Raji (cell line): ENCODE data around the gene TOMM5.

ENCODE experiments used
- POLR2A ChIP-seq: IDR thresholded peaks from 2 replicates; pipeline ENCODE4 v1.6.1; 2011; ENCODE audit warnings: low read depth, low read length, control low read depth; ENCODE audit not compliant: insufficient read depth

Gene TOMM5

DNA sequence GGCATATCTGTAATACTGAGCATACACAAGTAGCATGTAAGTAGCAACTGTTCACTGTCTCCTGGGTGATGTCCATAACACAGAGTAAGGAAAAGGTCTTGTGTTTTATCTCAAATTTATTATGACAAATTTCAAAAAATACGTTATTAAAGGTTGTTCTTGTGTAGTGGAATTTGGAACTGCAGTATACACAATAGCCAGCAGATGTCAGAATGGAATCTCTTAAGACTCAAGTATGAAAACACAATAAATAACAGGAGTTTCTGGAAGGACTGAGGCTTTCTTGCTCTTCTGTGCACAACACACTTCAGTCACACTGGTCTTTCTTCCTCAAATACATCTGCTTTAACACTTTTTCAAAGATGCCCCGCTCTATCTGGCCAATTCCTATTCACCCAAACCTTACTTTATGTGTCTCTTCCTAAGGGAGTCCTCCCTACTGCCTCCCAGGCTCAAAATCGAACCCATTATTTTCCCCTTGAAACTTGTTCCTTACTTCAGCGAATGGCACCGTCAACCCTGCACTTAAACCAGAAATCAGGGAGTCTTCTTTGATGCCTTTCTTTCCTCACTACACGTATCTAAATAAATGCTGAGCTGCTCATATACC is 9.7 kb downstream of the TOMM5 start:
- TF ChIP-seq POLR2A = no peak

DNA sequence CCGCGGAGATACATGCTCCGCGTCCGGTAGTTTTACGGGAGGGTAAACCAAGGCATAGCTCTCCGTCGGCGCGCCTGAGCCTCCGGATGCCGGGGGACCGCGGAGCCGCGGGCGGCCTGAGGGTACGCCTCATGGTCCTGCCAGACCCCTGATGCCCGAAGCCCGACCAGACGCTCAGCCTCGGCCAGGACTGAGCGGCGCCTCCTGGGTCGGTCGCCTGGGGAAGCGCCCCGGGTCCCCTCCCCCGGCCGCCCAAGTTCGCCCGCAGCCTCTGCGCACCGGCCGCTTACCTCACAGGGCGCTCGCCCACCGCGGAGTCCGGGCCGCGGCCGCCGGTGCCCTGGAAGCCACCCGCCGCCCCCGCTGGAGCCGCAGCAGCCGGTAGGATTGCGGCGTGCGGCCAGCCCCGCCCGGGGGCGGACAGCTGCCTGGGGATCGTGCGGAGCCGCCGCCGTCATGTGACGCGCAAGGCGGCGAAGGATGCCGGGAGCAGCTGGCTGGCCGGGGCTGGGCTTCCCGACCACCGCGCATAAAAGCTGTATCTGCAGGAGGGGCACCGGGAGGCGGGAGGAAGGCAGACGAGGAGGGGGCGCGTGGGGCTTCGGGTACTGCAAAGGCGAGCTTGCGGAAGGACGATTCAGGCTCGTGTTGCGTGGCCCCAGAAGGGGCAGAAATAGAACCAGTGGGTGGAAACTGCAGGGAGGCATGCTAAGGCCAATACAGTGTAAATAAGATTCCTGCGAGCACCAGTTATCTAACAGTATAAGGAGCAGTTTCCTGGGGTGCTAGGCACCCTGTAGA is 16.3 kb downstream of the TOMM5 start, which contains the start of gene FBXO10:
Gene FBXO10, minus strand, starts transcription at position 460 of the 801 bp plus-strand sequence. CDS start 34,612 bp downstream, outside the sequence.
- peak; percentile 13 for TF ChIP-seq POLR2A

DNA sequence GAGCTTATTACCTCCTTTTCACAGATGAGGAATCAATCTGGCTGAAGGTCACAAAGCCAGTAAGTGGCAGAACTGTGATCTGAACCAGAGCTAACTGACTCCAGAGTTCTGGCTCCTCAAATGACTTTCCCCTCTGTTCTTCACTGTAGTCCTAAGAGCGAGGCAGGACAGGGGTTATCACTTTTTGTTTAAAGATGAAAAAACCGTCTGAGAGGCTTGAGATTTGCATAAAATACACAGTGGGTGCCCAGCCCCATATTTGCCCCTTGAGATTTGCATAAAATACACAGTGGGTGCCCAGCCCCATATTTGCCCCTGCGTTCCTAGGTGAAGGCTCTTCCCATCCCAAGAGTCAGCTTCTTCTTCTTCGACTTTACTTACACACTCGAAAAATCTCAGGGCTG is 16.9 kb downstream of the TOMM5 start:
- peak; percentile 64 for TF ChIP-seq POLR2A

DNA sequence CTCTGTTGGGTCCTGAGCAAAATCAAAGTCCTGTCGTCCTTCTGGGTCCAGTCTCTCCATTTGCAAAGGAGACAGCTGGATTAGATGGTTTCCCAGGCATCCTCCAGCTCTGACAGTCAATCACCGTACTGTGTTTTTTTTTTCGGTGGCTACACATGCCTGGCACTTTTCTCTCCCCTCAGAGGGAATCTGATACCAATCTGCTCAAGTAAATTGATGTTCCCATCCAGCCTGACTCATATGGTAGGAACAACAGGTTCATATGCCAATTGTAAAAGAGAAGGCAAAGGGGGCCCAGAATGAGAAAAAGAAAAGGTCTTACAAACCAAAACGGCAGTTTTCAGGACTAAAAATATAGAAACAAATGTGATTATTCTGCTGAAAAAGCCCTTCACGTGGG is 17.4 kb downstream of the TOMM5 start:
- no peak for TF ChIP-seq POLR2A

DNA sequence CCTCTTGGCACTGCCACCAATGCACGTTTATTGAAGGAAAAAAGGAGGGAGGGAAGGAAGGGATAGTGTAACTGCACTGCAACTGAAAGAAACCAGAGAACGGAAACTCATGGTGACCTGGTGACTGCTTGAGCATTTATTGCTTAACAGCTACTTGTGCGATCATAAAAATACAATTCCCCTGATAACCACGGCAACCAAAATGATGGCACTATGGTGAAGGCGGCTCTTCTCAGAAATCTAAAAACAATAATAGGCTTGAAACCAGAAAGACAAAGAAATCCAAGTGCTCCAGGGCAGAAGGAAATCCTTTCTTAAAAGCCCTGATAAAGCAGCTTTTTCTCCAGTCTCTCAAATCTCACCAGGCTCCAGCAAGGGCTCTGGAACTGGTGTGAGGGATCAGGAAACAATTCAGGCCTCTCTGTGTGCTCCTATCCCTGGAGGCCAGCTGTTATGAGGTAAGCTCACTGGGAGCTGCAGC is 18.1 kb downstream of the TOMM5 start:
- no peak for TF ChIP-seq POLR2A

DNA sequence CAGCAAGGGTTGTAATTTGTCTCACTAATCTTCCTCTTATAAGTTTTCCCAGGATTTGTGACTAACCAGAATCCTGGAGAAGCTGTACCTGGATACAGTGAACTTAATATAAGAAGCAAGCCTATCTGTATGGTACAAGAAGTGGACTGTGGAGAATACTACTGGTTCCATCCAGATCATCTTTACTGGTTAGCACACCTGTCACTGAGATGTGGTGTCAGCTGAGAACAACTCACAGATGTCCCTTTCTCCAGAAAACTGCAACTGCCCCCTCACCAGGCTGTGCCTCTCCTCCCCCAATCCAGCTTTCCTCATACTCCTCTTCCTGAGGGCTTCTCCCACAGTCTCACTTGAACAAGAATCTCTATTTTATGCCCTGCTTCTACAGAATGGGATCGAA is 21.1 kb downstream of the TOMM5 start:
- TF ChIP-seq POLR2A = no peak

DNA sequence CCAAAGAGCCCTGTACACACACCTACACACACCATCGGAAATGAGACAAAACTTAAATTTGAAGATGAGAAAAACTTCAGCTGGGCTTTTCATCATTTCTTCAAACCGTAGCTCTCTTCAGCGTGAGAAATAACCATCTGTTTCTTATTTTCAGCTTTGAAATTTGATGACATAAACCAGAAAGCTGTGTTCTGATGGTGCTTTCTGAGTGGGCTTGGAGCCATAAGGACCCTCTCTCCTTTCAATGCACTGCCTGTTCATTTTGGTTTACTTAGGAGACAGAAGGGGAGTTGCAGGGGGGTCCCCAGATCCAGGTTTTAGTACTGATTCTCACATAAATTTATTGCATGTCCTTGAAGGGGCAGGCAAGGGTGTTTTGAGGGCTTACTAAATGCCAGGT is 25.7 kb downstream of the TOMM5 start:
- TF ChIP-seq POLR2A = no peak

DNA sequence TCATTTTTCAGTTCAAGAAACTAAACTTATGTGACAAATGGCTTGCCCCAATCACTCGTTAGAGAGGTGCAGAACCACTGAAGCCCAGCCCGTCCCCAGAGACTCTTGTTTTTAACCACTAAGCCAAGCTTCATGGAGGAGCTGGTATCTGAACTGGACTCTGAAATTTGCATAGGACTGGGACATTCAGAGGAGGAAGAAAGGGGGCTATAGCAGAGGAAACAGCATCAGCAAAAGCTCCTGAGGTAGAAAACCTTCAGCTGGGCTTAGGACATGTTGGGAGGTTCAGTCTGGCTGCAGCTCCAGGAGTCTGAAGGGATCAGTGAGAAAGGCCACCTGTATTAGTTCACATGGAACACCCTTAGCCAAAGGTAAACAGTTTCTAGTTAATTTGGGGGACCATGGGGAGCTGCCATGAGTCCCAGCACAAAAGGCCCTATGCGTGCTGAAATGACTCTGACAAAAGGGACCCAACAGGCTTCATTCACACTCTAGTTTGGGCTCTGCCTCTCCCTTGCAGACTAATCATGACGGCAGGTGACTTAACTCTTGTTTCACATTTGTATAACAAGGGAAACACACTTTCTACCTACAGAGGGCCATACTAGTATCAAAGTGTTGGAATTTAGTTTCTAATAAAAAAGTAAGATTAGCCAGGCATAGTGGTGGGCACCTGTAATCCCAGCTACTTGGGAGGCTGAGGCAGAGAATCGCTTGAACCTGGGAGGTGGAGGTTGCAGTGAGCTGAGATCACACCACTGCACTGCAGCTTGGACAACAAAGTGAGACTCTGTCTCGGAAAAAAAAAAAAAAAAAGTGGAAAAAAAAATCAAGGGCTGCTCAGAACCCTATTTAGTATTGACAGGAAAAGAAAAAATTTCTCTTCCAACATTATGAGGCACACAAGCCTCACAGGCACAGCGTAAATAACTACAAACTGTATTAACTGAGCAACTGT is 26.5 kb downstream of the TOMM5 start:
- TF ChIP-seq POLR2A = peak; percentile 70

DNA sequence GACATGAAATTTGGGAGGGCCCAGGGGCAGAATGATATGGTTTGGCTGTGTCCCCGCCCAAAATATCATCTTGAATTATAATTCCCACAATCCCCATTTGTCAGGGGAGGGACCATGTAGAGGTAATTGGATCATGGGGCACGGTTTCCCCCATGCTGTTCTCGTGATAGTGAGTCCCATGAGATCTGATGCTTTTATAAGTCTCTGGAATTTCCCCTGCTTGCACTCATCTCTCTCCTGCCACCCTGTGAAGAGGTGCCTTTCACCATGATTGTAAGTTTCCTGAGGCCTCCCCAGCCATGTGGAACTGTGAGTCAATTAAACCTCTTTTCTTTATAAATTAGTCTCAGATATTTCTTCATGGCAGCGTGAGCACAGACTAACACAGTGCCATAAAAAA is 27.5 kb downstream of the TOMM5 start:
- TF ChIP-seq POLR2A = no peak

DNA sequence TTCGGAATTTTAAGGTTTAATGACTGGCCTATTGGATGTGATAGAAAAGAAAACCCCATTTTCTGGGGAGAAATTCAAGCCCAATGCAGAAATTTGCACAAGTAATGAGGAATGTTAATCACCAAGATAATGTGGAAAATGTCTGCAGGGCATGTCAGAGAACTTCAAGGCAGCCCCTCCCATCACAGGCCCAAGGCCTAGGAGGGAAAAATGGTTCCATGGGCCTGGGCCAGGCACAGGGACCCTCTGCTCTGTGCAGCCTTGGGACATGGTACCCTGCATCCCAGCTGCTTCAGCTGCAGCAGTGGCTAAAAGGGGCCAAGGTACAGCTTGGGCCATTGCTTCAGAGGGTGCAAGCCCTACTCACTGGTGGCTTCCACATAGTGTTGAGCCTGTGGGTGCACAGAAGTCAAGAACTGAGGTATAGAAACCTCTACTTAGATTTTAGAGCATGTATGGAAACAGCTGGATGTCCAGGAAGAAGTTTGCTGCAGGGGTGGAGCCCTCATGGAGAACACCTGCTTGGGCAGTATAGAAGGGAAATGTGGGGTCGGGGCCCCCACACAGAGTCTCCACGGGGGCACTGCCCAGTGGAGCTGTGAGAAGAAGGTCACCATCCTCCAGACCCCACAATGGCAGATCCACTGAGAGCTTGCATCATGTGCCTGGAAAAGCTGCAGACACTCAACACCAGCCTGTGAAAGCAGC is 28.4 kb downstream of the TOMM5 start:
- no peak for TF ChIP-seq POLR2A

DNA sequence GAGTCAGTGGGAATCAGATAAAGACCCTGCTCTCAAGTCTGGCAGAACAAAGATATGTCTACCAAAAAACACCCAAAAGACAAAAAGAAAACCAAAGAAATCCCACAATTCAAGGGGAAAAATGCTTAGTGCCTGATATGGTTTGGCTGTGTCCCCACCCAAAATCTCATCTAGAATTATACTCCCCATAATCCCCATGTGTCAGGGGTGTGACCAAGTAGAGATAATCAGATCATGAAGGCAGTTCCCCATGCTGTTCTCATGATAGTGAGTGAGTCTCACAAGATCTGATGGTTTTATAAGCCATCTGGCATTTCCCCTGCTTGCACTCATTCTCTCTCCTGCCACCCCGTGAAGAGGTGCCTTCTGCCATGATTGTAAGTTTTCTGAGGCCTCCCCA is 29.6 kb downstream of the TOMM5 start:
- TF ChIP-seq POLR2A = no peak

DNA sequence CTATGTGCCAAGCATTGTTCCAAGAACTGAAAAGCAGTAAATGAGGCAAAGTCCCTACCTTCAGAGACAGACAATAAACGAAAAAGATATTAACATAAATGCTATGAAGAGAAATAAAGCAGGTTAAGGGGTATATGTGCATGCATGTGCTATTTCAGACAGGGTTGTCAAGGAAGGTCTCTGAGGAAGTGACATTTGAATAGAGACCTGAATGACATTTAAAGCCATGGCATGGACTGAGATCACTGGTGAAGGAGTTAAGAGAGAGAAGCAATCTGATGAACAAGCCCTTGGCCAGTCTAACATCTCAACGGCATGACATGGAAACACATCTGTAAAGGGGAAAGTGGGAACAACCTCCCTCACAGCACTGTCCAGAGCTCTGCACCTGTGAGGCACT is 30.7 kb downstream of the TOMM5 start:
- TF ChIP-seq POLR2A = no peak

DNA sequence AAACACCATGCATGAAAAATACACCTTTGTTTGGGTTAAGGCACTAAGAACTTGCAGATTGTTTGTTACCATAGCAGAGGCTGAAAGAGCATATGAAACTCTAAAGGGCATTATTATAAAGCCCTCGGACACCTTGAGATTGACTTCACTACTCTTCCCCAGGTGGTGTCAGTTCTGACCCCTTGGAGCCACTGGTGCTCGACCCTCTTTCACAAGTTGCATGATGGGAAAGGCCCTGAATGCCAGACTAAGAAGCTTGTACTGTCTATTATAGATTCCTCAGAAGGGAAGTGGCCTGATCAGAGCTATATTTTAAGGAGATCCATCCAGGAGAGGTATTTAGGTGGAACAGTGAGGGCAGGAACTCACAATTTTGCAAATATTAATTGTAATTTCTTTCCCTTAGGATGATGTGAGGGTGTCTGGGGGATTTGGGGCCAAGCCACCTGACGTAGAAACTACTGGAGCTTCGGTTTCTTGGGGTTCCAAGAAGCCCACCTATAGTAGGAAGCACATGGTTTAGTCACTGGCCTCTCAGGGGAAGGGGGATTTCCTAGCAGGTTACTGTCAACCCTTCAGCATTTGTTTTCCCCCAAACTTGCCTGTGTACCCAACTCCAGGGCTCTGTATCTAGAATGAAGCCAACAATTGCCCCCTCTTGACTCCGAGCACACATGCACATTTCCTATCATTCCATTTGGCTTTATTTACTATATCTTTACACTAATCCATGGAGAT is 32.4 kb downstream of the TOMM5 start:
- no peak for TF ChIP-seq POLR2A

DNA sequence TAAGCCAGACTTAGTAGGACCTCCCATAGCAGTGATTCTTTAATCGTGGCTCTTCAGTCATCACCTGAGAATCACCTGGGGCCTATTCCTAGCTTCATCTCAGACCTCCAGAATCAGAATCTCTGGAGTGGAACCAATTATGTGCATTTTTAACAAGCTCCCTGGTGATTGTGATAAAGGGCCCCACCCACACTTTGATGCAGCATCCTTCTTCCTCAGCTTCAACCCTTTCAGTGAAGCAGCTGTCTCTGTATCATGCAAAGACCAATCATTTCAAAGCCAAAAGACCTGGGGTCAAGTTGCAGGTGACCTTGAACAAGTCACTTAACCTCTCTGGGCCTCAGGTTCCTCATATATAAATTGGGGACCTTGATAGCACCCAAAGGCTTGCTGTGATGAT is 33.3 kb downstream of the TOMM5 start:
- no peak for TF ChIP-seq POLR2A
